IPS-NIHi7 (cell line): ENCODE data around the gene CLN5.
"Not testable (repeated sequence)": the region's sequence is repeated elsewhere in the genome, so short reads cannot be mapped to it uniquely, and the experiment has no call there.

ENCODE experiments used
- DNase-seq: peaks from one replicate; pipeline ENCODE4 v3.0.0; 2012; ENCODE audit warnings: mixed read lengths; ENCODE audit errors: extremely low spot score

Gene CLN5

GRCh38 chr13:76975863-76976262 is 16.0 kb upstream of the CLN5 start:
- no peak for DNase-seq

- DNase-seq: no peak
These were observed 15.4 kb upstream of the CLN5 start for GRCh38 chr13:76976490-76976889.

GRCh38 chr13:76976929-76977328 is 15.0 kb upstream of the CLN5 start:
- no peak for DNase-seq

- peak; percentile 98 for DNase-seq
These were observed 11.7 kb upstream of the CLN5 start for GRCh38 chr13:76980075-76980718.

GRCh38 chr13:76982061-76982460 is 9.8 kb upstream of the CLN5 start:
- no peak for DNase-seq

- DNase-seq: no peak
These were observed 8.2 kb upstream of the CLN5 start for GRCh38 chr13:76983676-76984075.

GRCh38 chr13:76991432-76991795 is 467 bp upstream of the CLN5 start:
- DNase-seq: no peak

- DNase-seq: peak; percentile 20
These were observed 694 bp downstream of the CLN5 start for GRCh38 chr13:76992548-76993001.

GRCh38 chr13:76993021-76993420 is 1.1 kb downstream of the CLN5 start:
- DNase-seq: no peak

- no peak for DNase-seq
These were observed 1.6 kb downstream of the CLN5 start for GRCh38 chr13:76993473-76993872.

- no peak for DNase-seq
These were observed 2.4 kb downstream of the CLN5 start for GRCh38 chr13:76994281-76994680.

GRCh38 chr13:77000475-77000874 is 8.6 kb downstream of the CLN5 start:
- no peak for DNase-seq

GRCh38 chr13:77001540-77001939 is 9.7 kb downstream of the CLN5 start:
- no peak for DNase-seq

- no peak for DNase-seq
These were observed 10.2 kb downstream of the CLN5 start for GRCh38 chr13:77001963-77002587.

GRCh38 chr13:77002590-77003190 is 10.8 kb downstream of the CLN5 start:
- DNase-seq: peak; percentile 26

GRCh38 chr13:77008337-77008736 is 16.5 kb downstream of the CLN5 start:
- not testable (repeated sequence) for DNase-seq

- DNase-seq: no peak
These were observed 17.1 kb downstream of the CLN5 start for GRCh38 chr13:77009011-77009410.

- not testable (repeated sequence) for DNase-seq
These were observed 17.8 kb downstream of the CLN5 start for GRCh38 chr13:77009719-77010118.

GRCh38 chr13:77013853-77014542 is 22.1 kb downstream of the CLN5 start:
- DNase-seq: no peak

GRCh38 chr13:77014906-77015685 is 23.2 kb downstream of the CLN5 start:
- DNase-seq: no peak

- no peak for DNase-seq
These were observed 24.5 kb downstream of the CLN5 start for GRCh38 chr13:77016251-77016812.
